ENCODE data around the gene HACL1.
"Not testable (repeated sequence)": the region's sequence is repeated elsewhere in the genome, so short reads cannot be mapped to it uniquely, and the experiment has no call there.

HACL1 gene

GRCh38 chr3:15578289-15578867 lies 23.0 kb downstream of the HACL1 start:
- peak; percentile 40 for DNase-seq

DNA sequence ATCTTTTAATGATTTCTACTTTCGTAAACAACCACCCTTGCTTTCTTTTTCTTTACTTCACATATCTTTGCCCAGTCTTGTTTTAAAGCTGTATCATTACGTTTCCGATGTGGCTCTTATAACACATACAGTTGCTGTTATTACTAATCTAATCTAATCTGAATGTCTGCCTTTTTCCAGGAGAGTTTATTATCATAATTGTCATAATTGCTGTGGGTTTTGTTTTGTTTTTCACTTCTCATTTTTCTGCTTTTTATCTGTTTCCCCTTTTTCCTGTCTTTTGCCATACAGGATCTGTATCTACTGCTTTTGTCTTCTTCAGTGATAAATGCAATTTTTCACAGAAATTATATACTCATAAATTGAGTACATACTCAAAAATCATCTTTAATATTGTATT lies 24.9 kb downstream of the HACL1 start:
- peak; percentile 43 for DNase-seq

- no peak for DNase-seq
Observed at GRCh38 chr3:15575446-15575845, 25.9 kb downstream of the HACL1 start.

- no peak for DNase-seq
Observed at GRCh38 chr3:15572138-15572537, 29.2 kb downstream of the HACL1 start.

DNA sequence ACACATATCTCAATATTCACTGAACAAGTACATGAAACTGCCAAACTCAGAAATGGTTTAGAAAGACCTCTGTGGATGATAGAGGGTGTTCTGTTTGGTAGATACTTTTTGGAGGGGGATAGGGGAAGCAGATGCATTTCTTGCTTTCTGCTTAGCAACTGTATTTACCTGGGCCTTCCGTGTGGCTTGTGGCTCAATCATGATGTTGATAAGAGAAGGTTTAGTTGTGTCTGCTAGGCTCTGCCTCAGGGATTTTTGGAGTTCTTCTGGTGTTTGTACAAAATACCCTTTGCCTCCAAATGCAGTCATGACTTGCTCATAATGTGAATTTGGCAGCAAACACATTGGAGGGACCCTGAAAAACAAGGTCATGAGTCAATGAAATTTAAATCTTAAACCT lies 38.2 kb downstream of the HACL1 start:
- DNase-seq = no peak

DNA sequence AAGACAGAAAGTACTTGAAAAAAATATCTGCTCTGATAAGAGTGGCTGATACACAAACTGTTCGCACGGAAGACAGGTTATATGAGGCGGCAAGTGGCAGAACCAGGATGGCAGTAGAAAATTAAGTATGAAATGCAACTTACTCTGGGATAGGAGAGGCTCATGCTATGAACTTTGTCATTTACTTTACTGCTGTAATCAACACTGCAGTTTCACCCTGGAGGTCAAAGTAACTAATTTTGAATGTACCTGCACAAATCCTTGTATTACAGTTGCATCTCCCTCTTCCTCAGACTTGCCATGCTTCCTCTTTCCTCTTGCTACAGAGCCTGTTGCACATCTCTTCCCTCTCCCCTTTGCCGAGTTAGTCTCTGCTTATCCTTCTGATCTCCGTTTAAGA lies 38.8 kb downstream of the HACL1 start:
- no peak for DNase-seq

GRCh38 chr3:15558581-15558980 lies 42.8 kb downstream of the HACL1 start:
- DNase-seq = no peak

- peak; percentile 86 for DNase-seq
Observed at GRCh38 chr3:15557511-15557946, 43.8 kb downstream of the HACL1 start.

- peak; percentile 95 for DNase-seq
Observed at GRCh38 chr3:15556512-15556911, 44.9 kb downstream of the HACL1 start.

- no peak for DNase-seq
Observed at GRCh38 chr3:15553749-15554148, 47.6 kb downstream of the HACL1 start.

- no peak for DNase-seq
Observed at GRCh38 chr3:15551902-15552301, 49.5 kb downstream of the HACL1 start.

DNA sequence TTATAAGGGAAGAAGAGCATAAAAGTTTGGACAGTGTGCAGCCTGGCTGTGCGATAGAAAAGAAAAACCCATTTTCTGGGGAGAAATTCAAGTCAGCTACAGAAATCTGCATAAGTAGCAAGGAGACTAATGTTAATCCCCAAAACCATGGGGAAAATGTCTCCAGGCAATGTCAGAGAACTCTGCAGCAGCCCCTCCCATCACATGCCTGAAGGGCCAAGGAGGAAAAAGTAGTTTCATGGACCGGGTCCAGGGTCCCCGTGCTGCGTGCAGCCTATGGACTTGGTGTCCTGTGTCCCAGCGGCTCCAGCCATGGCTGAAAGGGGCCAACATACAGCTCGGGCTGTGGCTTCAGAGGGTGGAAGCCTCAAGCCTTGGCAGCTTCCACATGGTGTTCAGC lies 51.5 kb downstream of the HACL1 start:
- no peak for DNase-seq

GRCh38 chr3:15542614-15543013 lies 58.8 kb downstream of the HACL1 start:
- DNase-seq = no peak

GRCh38 chr3:15541371-15541770 lies 60.0 kb downstream of the HACL1 start:
- DNase-seq = no peak

- no peak for DNase-seq
Observed at GRCh38 chr3:15539066-15539465, 62.3 kb downstream of the HACL1 start.

- no peak for DNase-seq
Observed at GRCh38 chr3:15538345-15538744, 63.0 kb downstream of the HACL1 start.

DNA sequence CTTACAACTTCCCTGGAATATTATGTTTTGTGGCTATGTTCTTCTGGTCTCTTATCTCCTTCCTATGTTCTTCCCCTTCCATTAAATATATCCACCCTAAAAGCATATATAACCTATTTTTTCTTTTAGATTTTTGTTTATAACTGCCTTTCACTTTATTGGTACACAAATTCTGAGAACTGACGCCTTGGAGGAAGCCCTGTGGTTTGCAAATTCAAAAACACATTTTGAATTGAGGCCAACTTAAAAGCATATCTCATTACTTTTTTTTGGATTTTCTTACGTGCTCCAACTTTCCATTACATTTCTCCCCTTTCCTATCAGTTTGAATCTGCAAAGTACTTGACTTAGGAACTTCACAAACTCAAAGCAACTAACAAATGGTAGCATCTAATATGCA lies 64.5 kb downstream of the HACL1 start:
- no peak for DNase-seq

GRCh38 chr3:15535732-15536131 lies 65.6 kb downstream of the HACL1 start:
- DNase-seq = peak; percentile 50

- not testable (repeated sequence) for DNase-seq
Observed at GRCh38 chr3:15532614-15533013, 68.8 kb downstream of the HACL1 start.

- no peak for DNase-seq
Observed at GRCh38 chr3:15531346-15531745, 70.0 kb downstream of the HACL1 start.

DNA sequence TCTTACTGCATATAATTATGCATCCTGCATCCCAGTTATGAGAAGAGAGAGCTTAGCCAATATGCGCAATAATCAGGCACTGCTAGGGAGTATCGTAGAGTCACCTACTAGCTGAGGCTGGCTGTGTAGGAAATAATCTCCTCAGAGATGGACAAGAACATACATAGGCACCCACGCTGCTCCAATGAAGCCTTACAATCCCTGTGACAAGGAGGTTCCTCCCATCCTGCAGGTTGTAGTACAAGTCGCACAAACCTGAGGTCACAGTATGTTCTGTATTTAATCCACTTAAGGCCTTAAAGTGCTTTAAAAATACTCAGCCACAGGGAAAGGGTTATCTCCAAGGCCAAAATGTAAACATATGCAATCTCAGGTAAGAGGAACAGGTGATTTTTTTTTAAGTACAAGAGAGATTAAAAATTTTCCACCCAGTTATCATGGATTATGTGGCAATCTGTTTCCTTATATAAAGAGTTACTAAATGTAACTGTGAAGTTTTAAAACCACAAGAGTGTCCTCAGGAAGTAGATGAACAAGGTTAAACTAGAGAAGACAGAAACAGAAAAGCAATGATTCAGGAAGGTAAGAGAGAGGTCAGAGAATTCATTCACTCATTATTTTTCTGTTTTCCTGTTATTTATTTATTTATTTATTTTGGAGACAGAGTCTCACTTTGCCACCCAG lies 72.4 kb downstream of the HACL1 start:
- no peak for DNase-seq

- no peak for DNase-seq
Observed at GRCh38 chr3:15527031-15527459, 74.3 kb downstream of the HACL1 start.

DNA sequence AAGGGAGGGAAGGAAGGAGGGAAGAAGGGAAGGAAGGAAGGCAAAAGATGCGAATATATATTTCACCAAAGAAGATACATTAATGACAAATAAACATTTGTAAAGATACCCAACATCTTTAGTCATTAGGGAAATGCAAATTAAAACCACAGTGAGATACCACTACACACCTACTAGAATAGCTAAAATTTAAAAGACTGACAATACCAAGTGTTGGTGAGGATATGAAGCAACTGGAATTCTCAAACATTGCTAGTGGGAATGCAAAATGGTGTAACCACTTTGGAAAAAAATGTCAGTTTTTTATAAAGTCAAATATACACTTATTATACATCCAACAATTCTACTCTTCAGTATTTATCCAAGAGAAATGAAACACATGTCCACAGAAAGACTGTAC lies 75.6 kb downstream of the HACL1 start:
- DNase-seq = no peak

DNA sequence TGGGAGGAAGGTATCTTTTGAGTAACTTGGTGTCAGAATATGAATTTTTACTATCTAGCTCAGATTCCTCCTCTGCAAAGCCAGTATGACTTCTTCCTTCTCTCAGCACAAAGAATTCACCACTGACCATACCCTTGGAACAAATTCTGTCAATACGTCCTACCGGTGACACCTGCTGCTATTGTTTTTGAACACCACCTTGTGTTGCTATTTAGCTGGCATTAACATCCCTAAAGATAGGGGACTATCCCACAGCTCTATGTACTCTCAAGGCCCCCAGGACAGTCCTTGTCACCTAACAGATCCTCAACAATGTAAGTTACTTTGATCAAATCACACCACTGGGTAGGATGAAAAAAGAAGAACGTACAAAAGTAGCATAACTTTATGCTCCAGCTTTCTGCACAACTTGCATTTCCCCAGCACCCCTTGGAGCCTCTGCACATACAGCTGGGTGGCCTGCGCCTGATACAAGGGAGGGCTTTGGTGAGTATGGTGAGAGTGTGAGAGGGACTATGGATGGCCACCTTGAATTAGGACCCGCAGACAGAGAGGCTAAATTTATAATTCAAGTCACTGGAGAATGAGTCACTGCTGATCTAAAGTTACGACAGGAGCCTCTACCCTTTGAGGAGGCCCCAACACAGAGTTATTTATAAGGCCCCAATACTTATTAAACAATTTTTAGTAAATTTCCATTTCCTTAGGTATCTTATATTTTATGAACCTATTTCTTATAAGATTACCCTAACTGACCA lies 77.5 kb downstream of the HACL1 start:
- DNase-seq = peak; percentile 26
